Skeletal muscle tissue (tissue), 4 donors: ENCODE data around the gene DYNC1H1. TPM values are rescaled to one million over a fixed set of nuclear protein-coding genes. Genes with fewer than 3 reads are reported as not detected.

ENCODE experiments used
- H3K27ac ChIP-seq: one replicate; pipeline ENCODE4 v1.7.0; 2013; ENCODE audit warnings: mild to moderate bottlenecking, low read depth, low read length, inconsistent platforms
- H3K27me3 ChIP-seq, 3 donors: one replicate each; pipeline ENCODE4 v1.7.0; 2013; ENCODE audit warnings: low read length in 3 of 3; ENCODE audit not compliant: control insufficient read depth in 3 of 3, insufficient read depth in 3 of 3
- H3K36me3 ChIP-seq, 3 donors: one replicate each; pipeline ENCODE4 v1.7.0; 2013; ENCODE audit warnings: low read length in 3 of 3; ENCODE audit not compliant: control insufficient read depth in 3 of 3, insufficient read depth in 3 of 3
- H3K4me1 ChIP-seq, 3 donors: one replicate each; pipeline ENCODE4 v1.7.0; 2013; ENCODE audit warnings: low read length in 3 of 3, mild to moderate bottlenecking in 3 of 3; ENCODE audit not compliant: control insufficient read depth in 3 of 3, insufficient read depth in 3 of 3
- H3K4me3 ChIP-seq, 3 donors: one replicate each; pipeline ENCODE4 v1.7.0; 2013; ENCODE audit warnings: low read length in 3 of 3
- H3K9ac ChIP-seq, 3 donors: one replicate each; pipeline ENCODE4 v1.7.0; 2013; ENCODE audit warnings: low read length in 3 of 3, mild to moderate bottlenecking in 3 of 3, moderate library complexity in 2 of 3, low read depth in 1 of 3
- H3K9me3 ChIP-seq, 3 donors: one replicate each; pipeline ENCODE4 v1.7.0; 2013; ENCODE audit warnings: low read length in 3 of 3; ENCODE audit not compliant: control insufficient read depth in 3 of 3
- total RNA-seq: library from RNA; depleted of rRNA; stranded (reverse); fragments of >200 nt; gene quantifications from one replicate; pipeline ENCODE4 v1.2.3, GENCODE V29; 2014
- donor health status: Osteomylitis.

DYNC1H1 gene
- total RNA-seq, 1 donor from 2014 or later, result 211 TPM

DNA sequence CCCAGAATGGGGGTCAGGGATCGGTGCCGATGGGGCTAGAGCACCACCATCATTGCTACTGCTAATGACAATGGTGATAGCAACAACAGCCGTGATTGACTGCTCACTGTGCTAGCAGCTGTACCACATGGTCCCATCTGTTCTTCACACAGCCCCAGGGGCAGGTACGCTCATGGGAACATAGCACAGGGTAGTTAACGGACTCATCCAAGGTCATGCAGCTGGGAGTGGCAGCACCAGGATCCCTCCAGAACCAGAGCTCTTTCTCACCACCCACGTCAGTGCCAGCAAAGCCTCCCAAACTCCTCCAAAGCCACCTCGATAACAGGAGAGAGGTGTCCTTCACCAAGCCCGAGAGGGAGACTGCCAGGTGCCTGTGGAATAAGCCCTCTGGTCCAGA, 11.2 kb upstream of the DYNC1H1 start:
- H3K9me3 ChIP-seq, result no peaks in the 10 kb centered on the region
- no peak overlapping the region for H3K27ac ChIP-seq
- H3K4me1 ChIP-seq, result peaks cover 13 to 27% (median 17%) of the 10 kb centered on the region in 3 donors
- H3K9ac ChIP-seq, result no peak overlapping the region
- no peaks in the 10 kb centered on the region for H3K36me3 ChIP-seq
- no peak overlapping the region for H3K4me3 ChIP-seq
- H3K27me3 ChIP-seq, result no peaks in the 10 kb centered on the region

GRCh38 chr14:101954501-101954900, 9.9 kb upstream of the DYNC1H1 start:
- H3K4me1 ChIP-seq, result peaks cover 4 to 14% (median 4%) of the 10 kb centered on the region in 3 donors
- no peak overlapping the region for H3K27ac ChIP-seq
- H3K36me3 ChIP-seq, result no peaks in the 10 kb centered on the region
- no peaks in the 10 kb centered on the region for H3K27me3 ChIP-seq
- no peak overlapping the region for H3K9ac ChIP-seq
- no peaks in the 10 kb centered on the region for H3K9me3 ChIP-seq
- H3K4me3 ChIP-seq, result no peak overlapping the region

DNA sequence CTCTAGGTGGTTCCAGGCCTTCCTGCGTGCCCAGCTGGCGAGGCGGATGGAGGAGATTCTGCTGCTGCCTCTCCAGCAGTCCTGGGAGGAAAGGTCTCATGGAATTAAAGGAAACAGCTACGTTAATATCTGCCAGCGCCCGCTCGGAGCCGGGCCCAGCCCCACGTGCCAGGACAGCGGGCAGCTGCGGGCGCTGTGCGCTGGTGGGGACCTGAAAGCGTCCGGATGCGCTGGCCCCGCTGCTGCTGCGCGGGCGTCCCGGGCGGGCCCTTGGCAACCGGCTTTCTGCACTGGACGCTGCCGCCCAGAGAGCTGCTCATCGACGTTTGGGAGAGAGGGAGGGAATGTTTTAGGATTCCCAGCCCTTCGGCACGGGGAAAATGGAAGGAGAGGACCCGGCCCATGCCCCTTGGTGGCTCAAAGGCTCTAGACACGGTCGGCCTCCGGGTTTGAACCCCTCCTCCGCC, 8.6 kb upstream of the DYNC1H1 start:
- Histone ChIP-seq H3K27me3 (no peaks in the 10 kb centered on the region), H3K9ac (no peak overlapping the region), H3K4me1 (peaks cover 0 to 4% (median 0%) of the 10 kb centered on the region in 3 donors), H3K4me3 (no peak overlapping the region), H3K36me3 (no peaks in the 10 kb centered on the region), H3K9me3 (no peaks in the 10 kb centered on the region), H3K27ac (no peak overlapping the region)

- Histone ChIP-seq H3K9ac (no peak overlapping the region), H3K4me3 (no peak overlapping the region), H3K27ac (no peak overlapping the region), H3K27me3 (no peaks in the 10 kb centered on the region), H3K36me3 (no peaks in the 10 kb centered on the region), H3K9me3 (no peaks in the 10 kb centered on the region), H3K4me1 (peaks cover 0 to 5% (median 4%) of the 10 kb centered on the region in 3 donors)
These were observed 8.0 kb upstream of the DYNC1H1 start for GRCh38 chr14:101956179-101956885.

- H3K4me3 ChIP-seq, result no peak overlapping the region
- no peaks in the 10 kb centered on the region for H3K27me3 ChIP-seq
- no peak overlapping the region for H3K9ac ChIP-seq
- H3K27ac ChIP-seq, result no peak overlapping the region
- no peaks in the 10 kb centered on the region for H3K9me3 ChIP-seq
- H3K36me3 ChIP-seq, result no peaks in the 10 kb centered on the region
- H3K4me1 ChIP-seq, result peaks cover 0 to 15% (median 9%) of the 10 kb centered on the region in 3 donors
These were observed 6.8 kb upstream of the DYNC1H1 start for GRCh38 chr14:101957406-101958234.

DNA sequence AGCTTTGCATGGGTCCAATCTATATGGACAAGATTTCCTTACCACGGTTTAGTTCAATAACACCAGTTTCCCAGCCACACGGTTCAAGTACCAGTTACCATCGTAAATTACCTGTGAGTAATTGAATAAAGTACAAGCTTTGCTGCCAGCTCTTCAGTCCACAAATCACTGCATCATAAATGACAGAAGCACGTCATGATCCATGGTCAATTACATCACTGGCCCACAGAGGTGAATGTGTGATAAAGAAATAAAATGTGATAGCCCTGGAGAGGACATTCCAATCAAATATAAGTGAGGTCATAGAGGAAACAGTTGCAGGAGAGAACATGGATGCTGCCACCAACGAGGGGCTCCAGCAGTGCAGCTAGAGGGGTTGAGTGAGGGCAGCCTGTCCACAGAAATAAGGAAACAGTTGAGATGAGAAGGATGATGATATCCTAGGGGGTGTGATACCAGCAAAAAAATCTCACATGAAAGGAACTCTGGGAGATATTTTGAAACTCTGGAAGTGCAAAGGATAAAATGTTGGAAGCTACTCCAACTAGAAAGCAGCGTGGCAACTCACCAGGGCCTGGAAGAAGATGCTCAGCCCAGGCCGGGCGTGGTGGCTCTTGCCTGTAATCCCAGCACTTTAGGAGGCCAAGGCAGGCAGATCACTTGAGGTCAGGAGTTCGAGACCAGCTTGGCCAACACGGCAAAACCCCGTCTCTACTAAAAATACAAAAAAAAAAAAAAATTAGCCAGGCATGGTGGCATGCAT, 5.8 kb upstream of the DYNC1H1 start:
- Histone ChIP-seq H3K4me1 (peaks cover 0 to 20% (median 13%) of the 10 kb centered on the region in 3 donors), H3K27ac (no peak overlapping the region), H3K9ac (no peak overlapping the region), H3K9me3 (no peaks in the 10 kb centered on the region), H3K27me3 (no peaks in the 10 kb centered on the region), H3K36me3 (no peaks in the 10 kb centered on the region), H3K4me3 (no peak overlapping the region)

- Histone ChIP-seq H3K9ac (no peak overlapping the region), H3K36me3 (no peaks in the 10 kb centered on the region), H3K27ac (no peak overlapping the region), H3K27me3 (no peaks in the 10 kb centered on the region), H3K4me3 (no peak overlapping the region), H3K4me1 (peaks cover 6 to 26% (median 18%) of the 10 kb centered on the region in 3 donors), H3K9me3 (no peaks in the 10 kb centered on the region)
These were observed 5.1 kb upstream of the DYNC1H1 start for GRCh38 chr14:101959277-101959676.

DNA sequence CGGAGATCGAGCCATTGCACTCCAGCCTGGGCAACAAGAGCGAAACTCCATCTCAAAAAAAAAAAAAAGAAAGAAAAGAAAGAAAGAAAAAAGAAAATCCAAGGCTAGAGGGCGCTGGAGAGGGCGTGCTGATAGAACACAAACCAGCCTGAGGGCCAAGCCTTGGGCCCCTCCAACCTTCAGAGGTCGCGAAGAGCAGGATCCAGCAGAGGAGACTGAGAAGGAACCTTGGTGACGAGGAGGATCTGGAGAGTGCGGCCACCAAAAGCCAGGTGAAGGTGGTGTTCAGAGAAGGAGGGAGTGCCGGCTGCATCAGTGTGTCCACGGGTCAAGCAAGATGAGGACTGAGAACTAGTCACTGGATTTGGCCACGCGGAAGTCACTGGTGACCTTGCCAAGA, 4.1 kb upstream of the DYNC1H1 start:
- no peak overlapping the region for H3K4me3 ChIP-seq
- no peaks in the 10 kb centered on the region for H3K27me3 ChIP-seq
- no peak overlapping the region for H3K27ac ChIP-seq
- H3K36me3 ChIP-seq, result no peaks in the 10 kb centered on the region
- H3K4me1 ChIP-seq, result peaks cover 6 to 26% (median 18%) of the 10 kb centered on the region in 3 donors
- peak overlapping the region in 1 of 3 donors; percentile 35 for H3K9ac ChIP-seq
- no peaks in the 10 kb centered on the region for H3K9me3 ChIP-seq

- H3K36me3 ChIP-seq, result no peaks in the 10 kb centered on the region
- no peaks in the 10 kb centered on the region for H3K27me3 ChIP-seq
- H3K27ac ChIP-seq, result no peak overlapping the region
- H3K9me3 ChIP-seq, result no peaks in the 10 kb centered on the region
- no peak overlapping the region for H3K4me3 ChIP-seq
- H3K9ac ChIP-seq, result peak overlapping the region in 1 of 3 donors; percentile 35
- peaks cover 15 to 35% (median 25%) of the 10 kb centered on the region in 3 donors for H3K4me1 ChIP-seq
These were observed 3.2 kb upstream of the DYNC1H1 start for GRCh38 chr14:101961011-101961721.
